HepG2 (cell line): ENCODE results near the gene CLRN2.
A peak's percentile ranks its signal among the peaks of the same experiment; 100 is the strongest.

Source experiments
- BCL3 ChIP-seq: sonication (generic); formaldehyde crosslinking; IDR thresholded peaks from 2 replicates; pipeline ENCODE4 v1.5.1; 2020; ENCODE audit warnings: mild to moderate bottlenecking, missing genetic modification reagents, moderate library complexity
- ELF1 ChIP-seq: sonication (generic); formaldehyde crosslinking; IDR thresholded peaks from 2 replicates; pipeline ENCODE4 v1.4.0; 2020; ENCODE audit warnings: missing genetic modification reagents
- EP300 ChIP-seq, 3 experiments: sonication (generic) in 1 of 3; formaldehyde crosslinking in 1 of 3; IDR thresholded peaks; 2 replicates each; pipeline versions ENCODE4 v1.5.1 to v1.6.1; 2011 to 2020; ENCODE audit warnings: low read depth in 2 of 3, low read length in 2 of 3, borderline replicate concordance in 1 of 3, improper control_type of control experiment in 1 of 3, mild to moderate bottlenecking in 1 of 3, missing genetic modification reagents in 1 of 3, moderate library complexity in 1 of 3
- FOXK2 ChIP-seq: fragments of 450-650 bp; IDR thresholded peaks from 2 replicates; pipeline ENCODE4 v1.6.1; 2016
- GATAD2A ChIP-seq: IDR thresholded peaks from 2 replicates; pipeline ENCODE4 v1.6.1; 2016
- POLR2A ChIP-seq, 2 experiments: IDR thresholded peaks; 2 replicates each; pipeline ENCODE4 v1.6.1; 2011; ENCODE audit warnings: low read depth in 2 of 2, low read length in 2 of 2, mild to moderate bottlenecking in 1 of 2, moderate library complexity in 1 of 2; ENCODE audit not compliant: insufficient read depth in 1 of 2
- RFXAP ChIP-seq: sonication (generic); formaldehyde crosslinking; IDR thresholded peaks from 2 replicates; pipeline ENCODE4 v1.4.0; 2020; ENCODE audit warnings: missing genetic modification reagents, borderline replicate concordance
- SMAD1 ChIP-seq: sonication (generic); formaldehyde crosslinking; IDR thresholded peaks from 2 replicates; pipeline ENCODE4 v1.4.0; 2020; ENCODE audit warnings: missing genetic modification reagents, low read depth, mild to moderate bottlenecking, borderline replicate concordance
- ZNF232 ChIP-seq: sonication (generic); formaldehyde crosslinking; IDR thresholded peaks from 2 replicates; pipeline ENCODE4 v1.4.0; 2020; ENCODE audit warnings: missing genetic modification reagents, borderline replicate concordance
- ZNF460 ChIP-seq: sonication (generic); formaldehyde crosslinking; IDR thresholded peaks from 2 replicates; pipeline ENCODE4 v1.5.1; 2020; ENCODE audit warnings: missing genetic modification reagents, mild to moderate bottlenecking, borderline replicate concordance
- TF ChIP-seq, protein P1 (sequence below): sonication (generic); formaldehyde crosslinking; IDR thresholded peaks from 2 replicates; pipeline ENCODE4 v1.5.0; 2020; ENCODE audit warnings: mild to moderate bottlenecking, missing genetic modification reagents, moderate library complexity
- TF ChIP-seq, protein P2 (sequence below): sonication (generic); formaldehyde crosslinking; IDR thresholded peaks from 2 replicates; pipeline ENCODE4 v1.4.0; 2020; ENCODE audit warnings: low read depth, missing genetic modification reagents

- TF ChIP-seq, protein P1, sequence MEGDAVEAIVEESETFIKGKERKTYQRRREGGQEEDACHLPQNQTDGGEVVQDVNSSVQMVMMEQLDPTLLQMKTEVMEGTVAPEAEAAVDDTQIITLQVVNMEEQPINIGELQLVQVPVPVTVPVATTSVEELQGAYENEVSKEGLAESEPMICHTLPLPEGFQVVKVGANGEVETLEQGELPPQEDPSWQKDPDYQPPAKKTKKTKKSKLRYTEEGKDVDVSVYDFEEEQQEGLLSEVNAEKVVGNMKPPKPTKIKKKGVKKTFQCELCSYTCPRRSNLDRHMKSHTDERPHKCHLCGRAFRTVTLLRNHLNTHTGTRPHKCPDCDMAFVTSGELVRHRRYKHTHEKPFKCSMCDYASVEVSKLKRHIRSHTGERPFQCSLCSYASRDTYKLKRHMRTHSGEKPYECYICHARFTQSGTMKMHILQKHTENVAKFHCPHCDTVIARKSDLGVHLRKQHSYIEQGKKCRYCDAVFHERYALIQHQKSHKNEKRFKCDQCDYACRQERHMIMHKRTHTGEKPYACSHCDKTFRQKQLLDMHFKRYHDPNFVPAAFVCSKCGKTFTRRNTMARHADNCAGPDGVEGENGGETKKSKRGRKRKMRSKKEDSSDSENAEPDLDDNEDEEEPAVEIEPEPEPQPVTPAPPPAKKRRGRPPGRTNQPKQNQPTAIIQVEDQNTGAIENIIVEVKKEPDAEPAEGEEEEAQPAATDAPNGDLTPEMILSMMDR (CRISPR knock-in tag): no peak
- TF ChIP-seq ELF1 (CRISPR knock-in tag) (peak; percentile 65), RFXAP (CRISPR knock-in tag) (no peak), POLR2A (IDR thresholded peaks at IDR 0.05; ENCODE audit: insufficient read depth in 1 of 2, low read depth in 2 of 2, low read length in 2 of 2) (no peak), FOXK2 (peak; percentile 79), ZNF460 (no peak), ZNF232 (CRISPR knock-in tag) (no peak), GATAD2A (CRISPR knock-in tag) (peak; percentile 89), BCL3 (no peak), SMAD1 (CRISPR knock-in tag) (no peak), EP300 (IDR thresholded peaks at IDR 0.05; ENCODE audit: low read depth in 2 of 2, low read length in 2 of 2) (peak in 1 of 2 experiments; percentile 53; a peak in 1 of 4 replicates), EP300 (CRISPR knock-in tag; IDR thresholded peaks at IDR 0.05; ENCODE audit: borderline replicate concordance) (no peak; the same call in 1 of the 2 replicates)
- TF ChIP-seq, protein P2, sequence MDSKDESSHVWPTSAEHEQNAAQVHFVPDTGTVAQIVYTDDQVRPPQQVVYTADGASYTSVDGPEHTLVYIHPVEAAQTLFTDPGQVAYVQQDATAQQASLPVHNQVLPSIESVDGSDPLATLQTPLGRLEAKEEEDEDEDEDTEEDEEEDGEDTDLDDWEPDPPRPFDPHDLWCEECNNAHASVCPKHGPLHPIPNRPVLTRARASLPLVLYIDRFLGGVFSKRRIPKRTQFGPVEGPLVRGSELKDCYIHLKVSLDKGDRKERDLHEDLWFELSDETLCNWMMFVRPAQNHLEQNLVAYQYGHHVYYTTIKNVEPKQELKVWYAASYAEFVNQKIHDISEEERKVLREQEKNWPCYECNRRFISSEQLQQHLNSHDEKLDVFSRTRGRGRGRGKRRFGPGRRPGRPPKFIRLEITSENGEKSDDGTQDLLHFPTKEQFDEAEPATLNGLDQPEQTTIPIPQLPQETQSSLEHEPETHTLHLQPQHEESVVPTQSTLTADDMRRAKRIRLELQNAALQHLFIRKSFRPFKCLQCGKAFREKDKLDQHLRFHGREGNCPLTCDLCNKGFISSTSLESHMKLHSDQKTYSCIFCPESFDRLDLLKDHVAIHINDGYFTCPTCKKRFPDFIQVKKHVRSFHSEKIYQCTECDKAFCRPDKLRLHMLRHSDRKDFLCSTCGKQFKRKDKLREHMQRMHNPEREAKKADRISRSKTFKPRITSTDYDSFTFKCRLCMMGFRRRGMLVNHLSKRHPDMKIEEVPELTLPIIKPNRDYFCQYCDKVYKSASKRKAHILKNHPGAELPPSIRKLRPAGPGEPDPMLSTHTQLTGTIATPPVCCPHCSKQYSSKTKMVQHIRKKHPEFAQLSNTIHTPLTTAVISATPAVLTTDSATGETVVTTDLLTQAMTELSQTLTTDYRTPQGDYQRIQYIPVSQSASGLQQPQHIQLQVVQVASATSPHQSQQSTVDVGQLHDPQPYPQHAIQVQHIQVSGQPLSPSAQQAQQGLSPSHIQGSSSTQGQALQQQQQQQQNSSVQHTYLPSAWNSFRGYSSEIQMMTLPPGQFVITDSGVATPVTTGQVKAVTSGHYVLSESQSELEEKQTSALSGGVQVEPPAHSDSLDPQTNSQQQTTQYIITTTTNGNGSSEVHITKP (CRISPR knock-in tag): 0 out of 2 replicates have a peak, but pooled peaks have one; percentile 49
Measured at GRCh38 chr4:17490575-17491059, 24.3 kb upstream of the CLRN2 start.
